ENCODE data around the gene KCNK1.

GRCh38 chr1:233651061-233651460 is 37.2 kb downstream of the KCNK1 start:
- TF ChIP-seq NR1H2 (CRISPR knock-in tag; IDR thresholded peaks at IDR 0.05) (no peak), CREM (CRISPR knock-in tag; IDR thresholded peaks at IDR 0.05) (no peak), ZNF416 (CRISPR knock-in tag; IDR thresholded peaks at IDR 0.05) (no peak), CTCF (IDR thresholded peaks at IDR 0.05) (no peak), ZBTB21 (CRISPR knock-in tag; IDR thresholded peaks at IDR 0.05; ENCODE audit: borderline replicate concordance) (no peak), ESRRA (CRISPR knock-in tag; IDR thresholded peaks at IDR 0.05; ENCODE audit: borderline replicate concordance) (no peak), ELF4 (CRISPR knock-in tag; IDR thresholded peaks at IDR 0.05; ENCODE audit: low read depth) (no peak)
- TF ChIP-seq, protein P1, sequence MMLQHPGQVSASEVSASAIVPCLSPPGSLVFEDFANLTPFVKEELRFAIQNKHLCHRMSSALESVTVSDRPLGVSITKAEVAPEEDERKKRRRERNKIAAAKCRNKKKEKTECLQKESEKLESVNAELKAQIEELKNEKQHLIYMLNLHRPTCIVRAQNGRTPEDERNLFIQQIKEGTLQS (CRISPR knock-in tag; conservative IDR thresholded peaks at IDR 0.05) = no peak
- TF ChIP-seq, protein P2, sequence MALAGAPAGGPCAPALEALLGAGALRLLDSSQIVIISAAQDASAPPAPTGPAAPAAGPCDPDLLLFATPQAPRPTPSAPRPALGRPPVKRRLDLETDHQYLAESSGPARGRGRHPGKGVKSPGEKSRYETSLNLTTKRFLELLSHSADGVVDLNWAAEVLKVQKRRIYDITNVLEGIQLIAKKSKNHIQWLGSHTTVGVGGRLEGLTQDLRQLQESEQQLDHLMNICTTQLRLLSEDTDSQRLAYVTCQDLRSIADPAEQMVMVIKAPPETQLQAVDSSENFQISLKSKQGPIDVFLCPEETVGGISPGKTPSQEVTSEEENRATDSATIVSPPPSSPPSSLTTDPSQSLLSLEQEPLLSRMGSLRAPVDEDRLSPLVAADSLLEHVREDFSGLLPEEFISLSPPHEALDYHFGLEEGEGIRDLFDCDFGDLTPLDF (CRISPR knock-in tag; IDR thresholded peaks at IDR 0.05) = no peak
